Thymus (tissue), 11 donors: ENCODE data around the gene PELI2. TPM values are rescaled to one million over a fixed set of nuclear protein-coding genes. Genes with fewer than 3 reads are reported as not detected.
"Not testable (repeated sequence)": the region's sequence is repeated elsewhere in the genome, so short reads cannot be mapped to it uniquely, and the experiment has no call there.

Source experiments
- DNase-seq, 9 donors: peaks; one replicate each; pipeline ENCODE4 v3.0.0-alpha.2; 2013; ENCODE audit warnings: low spot score in 9 of 9, low read depth in 6 of 9, missing footprints in 1 of 9
- H3K27ac ChIP-seq, 2 donors: one replicate each; pipeline ENCODE4 v1.5.1; 2013; ENCODE audit warnings: control low read depth in 1 of 2, low read depth in 1 of 2, low read length in 1 of 2, mild to moderate bottlenecking in 1 of 2, moderate library complexity in 1 of 2
- H3K27me3 ChIP-seq, 2 donors: one replicate each; pipeline ENCODE4 v1.5.1; 2013; ENCODE audit warnings: low read length in 1 of 2; ENCODE audit not compliant: control insufficient read depth in 2 of 2, insufficient read depth in 1 of 2
- H3K36me3 ChIP-seq, 2 donors: one replicate each; pipeline ENCODE4 v1.5.1; 2013; ENCODE audit warnings: low read length in 1 of 2, mild to moderate bottlenecking in 1 of 2, moderate library complexity in 1 of 2; ENCODE audit not compliant: control insufficient read depth in 2 of 2, insufficient read depth in 2 of 2
- H3K4me1 ChIP-seq, 2 donors: one replicate each; pipeline ENCODE4 v1.5.1; 2013; ENCODE audit warnings: low read length in 2 of 2; ENCODE audit not compliant: control insufficient read depth in 2 of 2, insufficient read depth in 2 of 2
- H3K4me3 ChIP-seq, 2 donors: one replicate each; pipeline ENCODE4 v1.5.1; 2013; ENCODE audit warnings: low read length in 2 of 2, control low read depth in 1 of 2, mild to moderate bottlenecking in 1 of 2
- H3K9me3 ChIP-seq, 2 donors: one replicate each; pipeline ENCODE4 v1.5.1; 2013; ENCODE audit warnings: low read length in 1 of 2, mild to moderate bottlenecking in 1 of 2; ENCODE audit not compliant: control insufficient read depth in 2 of 2, insufficient read depth in 1 of 2
- WGBS: extraction: QIAGEN DNeasy Blood & Tissue Kit; methylation state at CpG from one replicate; pipeline ENCODE4 v1.1.7; 2013; 5-methylcytosine and 5-hydroxymethylcytosine counted together
- polyA plus RNA-seq: library from polyadenylated mRNA; stranded (reverse); fragments of 200-250 nt; gene quantifications from one replicate; pipeline ENCODE4 v1.2.3, GENCODE V29; 2013
- total RNA-seq: library from RNA; stranded (reverse); fragments of 120-200 nt; gene quantifications from one replicate; pipeline ENCODE4 v1.2.4, GENCODE V29; 2013
- donor health status: healthy.

PELI2 gene
- total and polyA plus RNA-seq, 2 donors: 8.6 to 21.1 TPM

- Histone ChIP-seq H3K27me3 (no peaks in the 10 kb centered on the region), H3K36me3 (no peaks in the 10 kb centered on the region), H3K9me3 (no peaks in the 10 kb centered on the region), H3K4me1 (peaks cover 18 to 32% of the 10 kb centered on the region in 2 donors), H3K4me3 (no peak overlapping the region), H3K27ac (no peak overlapping the region)
- 96% methylated on average over 2 of the region's 2 CpGs for WGBS
- no peak for DNase-seq
Observed at GRCh38 chr14:56153267-56153666, 35.1 kb downstream of the PELI2 start.

GRCh38 chr14:56154321-56154720, 36.1 kb downstream of the PELI2 start:
- no peaks in the 10 kb centered on the region for H3K36me3 ChIP-seq
- WGBS: 77% methylated on average over 5 of the region's 5 CpGs

GRCh38 chr14:56156096-56156495, 37.9 kb downstream of the PELI2 start:
- no peaks in the 10 kb centered on the region for H3K27me3 ChIP-seq
- H3K27ac ChIP-seq: no peak overlapping the region
- no peak overlapping the region for H3K4me3 ChIP-seq
- no peaks in the 10 kb centered on the region for H3K9me3 ChIP-seq
- no peaks in the 10 kb centered on the region for H3K36me3 ChIP-seq
- peaks cover 6 to 27% of the 10 kb centered on the region in 2 donors for H3K4me1 ChIP-seq
- DNase-seq: no peak

More at GRCh38 chr14:56154321-56154720, 36.1 kb downstream of the PELI2 start:
- no peaks in the 10 kb centered on the region for H3K27me3 ChIP-seq
- H3K4me1 ChIP-seq: peaks cover 13 to 26% of the 10 kb centered on the region in 2 donors
- H3K9me3 ChIP-seq: no peaks in the 10 kb centered on the region
- no peak overlapping the region for H3K4me3 ChIP-seq
- DNase-seq: no peak
- H3K27ac ChIP-seq: no peak overlapping the region

- no peak overlapping the region for H3K27ac ChIP-seq
- 90% methylated on average over 4 of the region's 4 CpGs for WGBS
- H3K4me3 ChIP-seq: no peak overlapping the region
- H3K27me3 ChIP-seq: no peaks in the 10 kb centered on the region
- H3K9me3 ChIP-seq: peaks cover 0 to 3% of the 10 kb centered on the region in 2 donors
- DNase-seq: no peak
- H3K36me3 ChIP-seq: no peaks in the 10 kb centered on the region
- peaks cover 0 to 18% of the 10 kb centered on the region in 2 donors for H3K4me1 ChIP-seq
Observed at GRCh38 chr14:56159066-56159465, 40.9 kb downstream of the PELI2 start.

GRCh38 chr14:56160088-56160487, 41.9 kb downstream of the PELI2 start:
- no peaks in the 10 kb centered on the region for H3K27me3 ChIP-seq
- WGBS: 16% methylated on average over 2 of the region's 2 CpGs

GRCh38 chr14:56161658-56162057, 43.4 kb downstream of the PELI2 start:
- peaks cover 0 to 14% of the 10 kb centered on the region in 2 donors for H3K4me1 ChIP-seq
- WGBS: 100% methylated on average over 1 of the region's 1 CpG
- H3K27me3 ChIP-seq: no peaks in the 10 kb centered on the region
- H3K9me3 ChIP-seq: peaks cover 0 to 4% of the 10 kb centered on the region in 2 donors
- H3K4me3 ChIP-seq: no peak overlapping the region
- H3K36me3 ChIP-seq: peaks cover 0 to 1% of the 10 kb centered on the region in 2 donors
- H3K27ac ChIP-seq: no peak overlapping the region
- DNase-seq: no peak

More at GRCh38 chr14:56160088-56160487, 41.9 kb downstream of the PELI2 start:
- Histone ChIP-seq H3K27ac (peak overlapping the region in 1 of 2 donors; percentile 18), H3K4me1 (peaks cover 0 to 14% of the 10 kb centered on the region in 2 donors), H3K4me3 (no peak overlapping the region), H3K9me3 (peaks cover 0 to 3% of the 10 kb centered on the region in 2 donors), H3K36me3 (no peaks in the 10 kb centered on the region)
- DNase-seq: no peak

GRCh38 chr14:56162476-56162875, 44.3 kb downstream of the PELI2 start:
- WGBS: 88% methylated on average over 2 of the region's 2 CpGs
- no peaks in the 10 kb centered on the region for H3K27me3 ChIP-seq
- H3K4me3 ChIP-seq: no peak overlapping the region
- no peak overlapping the region for H3K27ac ChIP-seq
- peaks cover 0 to 7% of the 10 kb centered on the region in 2 donors for H3K9me3 ChIP-seq
- no peak for DNase-seq
- peaks cover under 1 to 14% of the 10 kb centered on the region in 2 donors for H3K4me1 ChIP-seq
- peaks cover 0 to 2% of the 10 kb centered on the region in 2 donors for H3K36me3 ChIP-seq

GRCh38 chr14:56166579-56166978, 48.4 kb downstream of the PELI2 start:
- not testable (repeated sequence) for H3K4me3 ChIP-seq, H3K9me3 ChIP-seq, DNase-seq, H3K36me3 ChIP-seq, H3K27me3 ChIP-seq, H3K27ac ChIP-seq
- 98% methylated on average over 7 of the region's 7 CpGs for WGBS
- peaks cover 31 to 39% of the 10 kb centered on the region in 2 donors for H3K4me1 ChIP-seq

- H3K27ac ChIP-seq: peak overlapping the region; percentile 8 to 59
- H3K4me1 ChIP-seq: peaks cover 46 to 55% of the 10 kb centered on the region in 2 donors
- peaks cover 0 to 4% of the 10 kb centered on the region in 2 donors for H3K9me3 ChIP-seq
- no peak overlapping the region for H3K4me3 ChIP-seq
- whole genome bisulfite sequencing: 87% methylated on average over 3 of the region's 3 CpGs
- H3K27me3 ChIP-seq: no peaks in the 10 kb centered on the region
- H3K36me3 ChIP-seq: peaks cover 0 to 2% of the 10 kb centered on the region in 2 donors
- DNase-seq: no peak
Observed at GRCh38 chr14:56168007-56168616, 49.9 kb downstream of the PELI2 start.
